GM12874 (cell line): ENCODE data around the gene RIMBP2.

Source experiments
- CTCF ChIP-seq: IDR thresholded peaks from 2 replicates; pipeline ENCODE4 v1.5.1; 2011; ENCODE audit warnings: low read depth, mild to moderate bottlenecking, control low read depth, low read length, moderate library complexity; ENCODE audit not compliant: insufficient read depth

The RIMBP2 gene

DNA sequence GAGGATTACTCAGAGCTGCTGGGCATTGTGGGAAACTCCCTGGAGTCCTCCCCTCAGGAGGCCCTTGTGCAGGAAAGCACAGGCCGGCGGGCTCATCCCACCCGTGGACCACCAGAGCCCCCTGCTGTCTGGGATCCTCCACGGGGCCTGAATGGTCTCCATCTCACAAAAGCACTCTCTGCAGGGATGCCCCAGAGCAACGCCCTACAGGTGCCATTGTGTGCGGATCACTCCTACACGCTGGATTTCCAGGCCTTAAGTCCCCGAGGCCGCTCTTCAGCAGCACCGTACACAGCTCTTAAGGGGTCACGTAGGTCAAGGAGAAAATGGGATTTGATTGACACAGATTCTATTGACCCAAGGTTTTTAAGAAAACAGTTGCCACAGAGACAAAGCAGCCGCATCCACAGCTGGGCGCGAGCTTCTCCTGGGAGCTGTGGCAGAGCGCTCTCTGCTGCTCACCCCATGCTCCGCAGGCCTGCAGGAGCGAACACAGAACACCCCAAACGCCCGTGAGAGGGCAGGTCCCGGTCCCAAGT lies 36.7 kb upstream of the RIMBP2 start:
- no peak for TF ChIP-seq CTCF

GRCh38 chr12:130748786-130749185 lies 32.7 kb upstream of the RIMBP2 start:
- TF ChIP-seq CTCF: no peak

GRCh38 chr12:130747867-130748740 lies 32.0 kb upstream of the RIMBP2 start:
- peak; percentile 90 for TF ChIP-seq CTCF

DNA sequence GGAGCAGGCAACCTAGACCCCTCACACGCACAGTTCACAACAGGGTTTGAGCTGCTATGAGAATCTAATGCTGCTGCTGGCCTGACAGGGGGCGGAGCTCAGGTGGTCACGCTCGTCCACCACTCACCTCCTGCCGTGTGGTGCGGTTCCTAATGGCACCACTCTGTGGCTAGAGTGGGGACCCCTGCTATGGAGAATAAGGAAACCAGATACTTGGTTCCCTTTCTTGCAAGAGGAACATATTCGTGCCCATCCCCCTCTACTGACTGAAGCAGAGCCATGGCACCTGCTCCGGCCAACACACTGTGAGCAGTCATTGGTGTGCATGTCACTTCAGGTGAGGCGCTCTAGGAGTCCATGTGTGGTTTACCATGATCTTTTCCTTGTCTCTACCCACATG lies 30.4 kb upstream of the RIMBP2 start:
- TF ChIP-seq CTCF: no peak

DNA sequence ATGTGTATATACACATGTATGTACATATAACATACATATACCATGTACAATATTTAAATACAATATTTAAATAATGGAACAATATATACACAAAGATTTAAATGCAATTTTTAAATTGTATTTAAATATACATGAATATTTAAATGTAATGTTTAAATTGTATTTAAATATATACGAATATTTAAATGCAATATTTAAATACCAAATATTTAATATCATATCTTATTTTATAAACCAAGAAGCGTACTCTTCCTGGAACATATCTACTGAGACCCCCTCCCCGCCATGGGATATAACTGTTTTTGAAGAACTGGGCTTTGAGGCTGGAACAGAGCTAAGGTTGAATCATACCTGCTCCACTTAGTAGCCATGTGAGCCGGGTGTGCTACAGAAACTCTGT lies 29.8 kb upstream of the RIMBP2 start:
- TF ChIP-seq CTCF: no peak

GRCh38 chr12:130744274-130744673 lies 28.2 kb upstream of the RIMBP2 start:
- no peak for TF ChIP-seq CTCF

DNA sequence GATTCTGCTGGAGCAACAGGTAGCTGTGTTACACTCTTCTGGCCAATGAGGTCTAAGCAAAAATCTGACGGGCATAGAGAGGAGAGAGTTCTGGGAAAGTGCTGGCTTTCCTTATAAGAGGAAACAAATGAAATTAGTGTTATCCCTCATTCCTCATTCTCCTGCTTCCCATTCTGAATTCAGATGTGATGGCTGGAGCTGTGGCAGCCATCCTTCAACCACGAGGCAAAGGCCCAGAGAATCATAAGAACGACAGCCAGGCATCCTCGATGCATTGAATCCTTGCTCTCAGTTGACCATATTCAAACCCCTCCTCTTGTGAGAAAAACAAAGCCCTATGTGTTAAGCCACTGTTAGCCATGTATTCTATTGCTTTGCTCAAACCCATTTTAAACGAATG lies 27.5 kb upstream of the RIMBP2 start:
- no peak for TF ChIP-seq CTCF
